Epithelial cell of alveolus of lung (primary cell): ENCODE data around the gene DOCK1. TPM values are rescaled to one million over a fixed set of nuclear protein-coding genes. Genes with fewer than 3 reads are reported as not detected.

ENCODE experiments used
- total RNA-seq: library from RNA; depleted of rRNA; stranded (reverse); fragments of >200 nt; gene quantifications from 2 replicates; pipeline ENCODE4 v1.2.1, GENCODE V29; 2015

DOCK1 gene
- total RNA-seq: 40.0 and 43.1 TPM in 2 replicates

GRCh38 chr10:126904818-126905701, at the start of gene DOCK1:
Gene DOCK1 (plus strand): TSS chr10:126905428. CDS start chr10:126905518, 90 bp downstream.

DNA sequence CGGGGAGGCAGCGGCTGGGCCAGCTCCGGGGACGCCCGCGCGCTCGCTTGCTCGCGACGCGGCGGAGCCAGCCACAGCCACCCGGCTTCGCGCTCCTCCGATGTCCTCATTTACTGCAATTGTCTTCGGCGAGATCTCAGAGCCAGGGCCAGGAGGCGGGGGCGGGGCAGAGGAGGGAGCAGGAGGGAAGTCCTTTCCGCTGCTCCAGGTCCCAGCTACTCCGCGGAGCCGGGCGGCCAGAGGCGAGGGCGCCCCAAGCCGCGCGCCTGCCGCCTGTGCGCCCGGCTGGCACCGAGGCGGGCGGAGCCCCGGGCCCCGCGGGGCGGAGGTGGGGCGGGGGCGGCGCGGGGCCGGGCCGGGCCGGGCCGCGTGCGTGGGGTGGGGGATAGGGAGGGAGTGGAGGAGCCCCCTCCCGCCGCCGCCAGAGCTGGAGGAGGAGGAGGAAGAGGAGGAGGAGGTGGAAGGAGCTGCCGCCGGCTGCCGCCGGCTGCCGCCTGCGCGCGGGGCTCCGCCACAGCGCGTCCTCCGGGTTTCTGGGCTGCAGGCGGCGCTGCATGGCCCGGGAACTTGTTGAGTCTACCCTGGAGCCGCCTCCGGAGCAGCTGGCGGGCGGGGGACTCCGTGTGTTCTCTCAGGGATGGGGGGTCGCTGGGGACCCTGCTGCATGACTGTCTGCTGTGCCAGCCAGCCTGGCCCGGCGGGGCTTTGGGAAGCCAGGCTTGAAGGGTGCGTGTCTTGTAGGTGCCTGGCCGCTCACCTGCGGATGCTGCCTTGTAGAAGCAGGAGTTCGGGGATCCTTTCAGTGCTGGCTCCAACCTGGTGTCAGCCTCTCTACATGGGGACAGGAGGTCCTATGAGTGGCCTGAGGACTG, 291.3 kb downstream of the DOCK1 start, which contains the start of gene INSYN2A:
INSYN2A (minus strand) TSS at position 310 of the 872 bp plus-strand sequence. CDS start 20,196 bp downstream, outside the sequence.

Other genes starting within 250 kb of the DOCK1 start
- gene C10orf90, start 234.7 kb upstream of the DOCK1 start, total RNA-seq: not detected in 2 replicates